ENCODE results near the gene NFATC2.
A peak's percentile ranks its signal among the peaks of the same experiment; 100 is the strongest.

The NFATC2 gene

GRCh38 chr20:51450984-51451383, 91.5 kb downstream of the NFATC2 start:
- no peak for DNase-seq (ENCODE audit: low spot score)

- no peak for DNase-seq (ENCODE audit: low spot score)
Observed at GRCh38 chr20:51450221-51450712, 92.3 kb downstream of the NFATC2 start.

GRCh38 chr20:51449498-51450220, 92.9 kb downstream of the NFATC2 start:
- no peak for DNase-seq (ENCODE audit: low spot score)

GRCh38 chr20:51447765-51448148, 94.8 kb downstream of the NFATC2 start:
- no peak for DNase-seq (ENCODE audit: low spot score)

- peak; percentile 92 for DNase-seq (ENCODE audit: low spot score)
Observed at GRCh38 chr20:51447097-51447764, 95.3 kb downstream of the NFATC2 start.

- DNase-seq (ENCODE audit: low spot score) = peak; percentile 63
Observed at GRCh38 chr20:51446656-51447055, 95.9 kb downstream of the NFATC2 start.

- DNase-seq (ENCODE audit: low spot score) = no peak
Observed at GRCh38 chr20:51446230-51446629, 96.3 kb downstream of the NFATC2 start.

GRCh38 chr20:51445591-51445990, 96.9 kb downstream of the NFATC2 start:
- DNase-seq (ENCODE audit: low spot score) = no peak

GRCh38 chr20:51444922-51445438, 97.5 kb downstream of the NFATC2 start:
- no peak for DNase-seq (ENCODE audit: low spot score)

GRCh38 chr20:51444467-51444866, 98.1 kb downstream of the NFATC2 start:
- peak; percentile 74 for DNase-seq (ENCODE audit: low spot score)

GRCh38 chr20:51442602-51443001, 99.9 kb downstream of the NFATC2 start:
- DNase-seq (ENCODE audit: low spot score) = no peak

GRCh38 chr20:51440589-51440988, 101.9 kb downstream of the NFATC2 start:
- DNase-seq (ENCODE audit: low spot score) = no peak

GRCh38 chr20:51439160-51439689, 103.3 kb downstream of the NFATC2 start:
- DNase-seq (ENCODE audit: low spot score) = no peak

GRCh38 chr20:51438136-51438535, 104.4 kb downstream of the NFATC2 start:
- DNase-seq (ENCODE audit: low spot score) = no peak

GRCh38 chr20:51437182-51437924, 105.2 kb downstream of the NFATC2 start:
- no peak for DNase-seq (ENCODE audit: low spot score)

- DNase-seq (ENCODE audit: low spot score) = peak; percentile 73
Observed at GRCh38 chr20:51434580-51435247, 107.8 kb downstream of the NFATC2 start.

- no peak for DNase-seq (ENCODE audit: low spot score)
Observed at GRCh38 chr20:51434026-51434425, 108.5 kb downstream of the NFATC2 start.

GRCh38 chr20:51432875-51433274, 109.6 kb downstream of the NFATC2 start:
- no peak for DNase-seq (ENCODE audit: low spot score)

GRCh38 chr20:51432251-51432784, 110.2 kb downstream of the NFATC2 start:
- no peak for DNase-seq (ENCODE audit: low spot score)

- no peak for DNase-seq (ENCODE audit: low spot score)
Observed at GRCh38 chr20:51431321-51431720, 111.2 kb downstream of the NFATC2 start.

GRCh38 chr20:51430198-51430950, 112.1 kb downstream of the NFATC2 start:
- DNase-seq (ENCODE audit: low spot score) = no peak

Data from GM03348 (cell line).